WTC11 (cell line): Measurements from ENCODE around the gene PLP2.

Experiments
- TF ChIP-seq, protein P1 (sequence below): fragments of 200-600 bp; IDR thresholded peaks from 2 replicates; pipeline ENCODE4 v1.8.0; 2022; ENCODE audit warnings: antibody characterized with exemption
- TF ChIP-seq, protein P2 (sequence below): fragments of 250-450 bp; sonication (Bioruptor Pico); IDR thresholded peaks from 2 replicates; pipeline ENCODE4 v2.1.2; 2022; ENCODE audit warnings: mild to moderate bottlenecking, moderate library complexity

DNA sequence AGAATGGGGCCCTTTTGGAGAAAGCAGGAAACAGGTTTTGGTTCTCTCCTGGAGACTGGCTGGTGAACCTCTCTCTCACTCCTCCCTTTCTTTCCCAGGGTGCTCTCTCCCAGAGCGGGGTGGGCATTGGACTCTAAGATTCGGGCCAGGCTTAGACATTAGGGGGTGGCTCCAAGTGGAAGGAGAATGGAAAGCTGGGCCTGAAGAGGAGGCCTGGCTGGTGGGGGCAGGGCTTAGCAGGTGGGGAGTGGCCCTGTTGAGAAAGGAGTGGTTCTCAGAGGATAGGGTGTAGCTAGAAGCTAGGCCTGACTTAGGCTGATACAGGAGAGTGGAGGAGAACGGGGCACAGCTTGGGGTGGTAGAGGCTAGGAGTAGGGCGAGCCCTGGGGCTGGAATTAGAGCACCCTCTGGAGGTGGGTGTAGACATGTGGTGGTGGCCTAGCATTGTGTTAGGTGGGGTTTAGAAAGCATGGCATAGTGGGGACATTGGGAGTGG lies 5.7 kb downstream of the PLP2 start:
- TF ChIP-seq, protein P1, sequence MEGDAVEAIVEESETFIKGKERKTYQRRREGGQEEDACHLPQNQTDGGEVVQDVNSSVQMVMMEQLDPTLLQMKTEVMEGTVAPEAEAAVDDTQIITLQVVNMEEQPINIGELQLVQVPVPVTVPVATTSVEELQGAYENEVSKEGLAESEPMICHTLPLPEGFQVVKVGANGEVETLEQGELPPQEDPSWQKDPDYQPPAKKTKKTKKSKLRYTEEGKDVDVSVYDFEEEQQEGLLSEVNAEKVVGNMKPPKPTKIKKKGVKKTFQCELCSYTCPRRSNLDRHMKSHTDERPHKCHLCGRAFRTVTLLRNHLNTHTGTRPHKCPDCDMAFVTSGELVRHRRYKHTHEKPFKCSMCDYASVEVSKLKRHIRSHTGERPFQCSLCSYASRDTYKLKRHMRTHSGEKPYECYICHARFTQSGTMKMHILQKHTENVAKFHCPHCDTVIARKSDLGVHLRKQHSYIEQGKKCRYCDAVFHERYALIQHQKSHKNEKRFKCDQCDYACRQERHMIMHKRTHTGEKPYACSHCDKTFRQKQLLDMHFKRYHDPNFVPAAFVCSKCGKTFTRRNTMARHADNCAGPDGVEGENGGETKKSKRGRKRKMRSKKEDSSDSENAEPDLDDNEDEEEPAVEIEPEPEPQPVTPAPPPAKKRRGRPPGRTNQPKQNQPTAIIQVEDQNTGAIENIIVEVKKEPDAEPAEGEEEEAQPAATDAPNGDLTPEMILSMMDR: no peak
- TF ChIP-seq, protein P2, sequence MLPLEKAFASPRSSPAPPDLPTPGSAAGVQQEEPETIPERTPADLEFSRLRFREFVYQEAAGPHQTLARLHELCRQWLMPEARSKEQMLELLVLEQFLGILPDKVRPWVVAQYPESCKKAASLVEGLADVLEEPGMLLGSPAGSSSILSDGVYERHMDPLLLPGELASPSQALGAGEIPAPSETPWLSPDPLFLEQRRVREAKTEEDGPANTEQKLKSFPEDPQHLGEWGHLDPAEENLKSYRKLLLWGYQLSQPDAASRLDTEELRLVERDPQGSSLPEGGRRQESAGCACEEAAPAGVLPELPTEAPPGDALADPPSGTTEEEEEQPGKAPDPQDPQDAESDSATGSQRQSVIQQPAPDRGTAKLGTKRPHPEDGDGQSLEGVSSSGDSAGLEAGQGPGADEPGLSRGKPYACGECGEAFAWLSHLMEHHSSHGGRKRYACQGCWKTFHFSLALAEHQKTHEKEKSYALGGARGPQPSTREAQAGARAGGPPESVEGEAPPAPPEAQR (CRISPR knock-in tag): no peak
